Stomach (tissue), 4 donors: Measurements from ENCODE around the gene ANKRD22.

Source experiments
- CTCF ChIP-seq, 7 experiments: fragments of 450-650 bp in 4 of 7; fragments of 200-600 bp in 3 of 7; sonication (generic) in 3 of 7; IDR thresholded peaks; one replicate each; pipeline ENCODE4 v1.5.1; 2016 to 2019; ENCODE audit warnings: antibody characterized with exemption in 7 of 7, control low read depth in 2 of 7, mild to moderate bottlenecking in 1 of 7
- POLR2A ChIP-seq, 4 donors: fragments of 450-650 bp; IDR thresholded peaks; one replicate each; pipeline ENCODE4 v1.6.1; 2016; ENCODE audit warnings: antibody characterized with exemption in 4 of 4, control low read depth in 2 of 4, mild to moderate bottlenecking in 1 of 4, moderate library complexity in 1 of 4
- POLR2AphosphoS5 ChIP-seq, 3 donors: sonication (generic); formaldehyde crosslinking; IDR thresholded peaks; one replicate each; pipeline ENCODE4 v1.6.1; 2016; ENCODE audit warnings: antibody characterized with exemption in 3 of 3

GRCh38 chr10:88828310-88828709 lies 23.3 kb downstream of the ANKRD22 start:
- TF ChIP-seq CTCF (IDR thresholded peaks at IDR 0.05) (no peak), POLR2A (IDR thresholded peaks at IDR 0.05) (no peak), POLR2AphosphoS5 (IDR thresholded peaks at IDR 0.05) (no peak)
